Rectal smooth muscle tissue (tissue), 1 donor: ENCODE measurements around the gene B3GALT5.
A peak's percentile ranks its signal among the peaks of the same experiment; 100 is the strongest.

Source experiments
- H3K27ac ChIP-seq: one replicate; pipeline ENCODE4 v1.7.0; 2013; ENCODE audit warnings: low read depth, low read length, inconsistent platforms
- H3K27me3 ChIP-seq: one replicate; pipeline ENCODE4 v1.7.0; 2013; ENCODE audit warnings: low read length; ENCODE audit not compliant: control insufficient read depth, insufficient read depth
- H3K36me3 ChIP-seq: one replicate; pipeline ENCODE4 v1.7.0; 2013; ENCODE audit warnings: low read length; ENCODE audit not compliant: control insufficient read depth, insufficient read depth
- H3K4me1 ChIP-seq: one replicate; pipeline ENCODE4 v1.7.0; 2013; ENCODE audit warnings: low read length; ENCODE audit not compliant: control insufficient read depth, insufficient read depth
- H3K4me3 ChIP-seq: one replicate; pipeline ENCODE4 v1.7.0; 2013; ENCODE audit warnings: low read length
- H3K9ac ChIP-seq: one replicate; pipeline ENCODE4 v1.7.0; 2013; ENCODE audit warnings: low read length

The B3GALT5 gene

GRCh38 chr21:39664586-39664985 is 51.8 kb downstream of the B3GALT5 start:
- Histone ChIP-seq H3K9ac (no peak overlapping the region), H3K4me1 (peaks cover 12% of the 10 kb centered on the region), H3K27ac (no peak overlapping the region), H3K4me3 (no peak overlapping the region), H3K27me3 (no peaks in the 10 kb centered on the region), H3K36me3 (no peaks in the 10 kb centered on the region)

- no peaks in the 10 kb centered on the region for H3K36me3 ChIP-seq
- H3K9ac ChIP-seq = no peak overlapping the region
- H3K4me3 ChIP-seq = no peak overlapping the region
- H3K27ac ChIP-seq = no peak overlapping the region
- H3K27me3 ChIP-seq = no peaks in the 10 kb centered on the region
- peaks cover 7% of the 10 kb centered on the region for H3K4me1 ChIP-seq
Measured at GRCh38 chr21:39666026-39666425, 53.3 kb downstream of the B3GALT5 start.

DNA sequence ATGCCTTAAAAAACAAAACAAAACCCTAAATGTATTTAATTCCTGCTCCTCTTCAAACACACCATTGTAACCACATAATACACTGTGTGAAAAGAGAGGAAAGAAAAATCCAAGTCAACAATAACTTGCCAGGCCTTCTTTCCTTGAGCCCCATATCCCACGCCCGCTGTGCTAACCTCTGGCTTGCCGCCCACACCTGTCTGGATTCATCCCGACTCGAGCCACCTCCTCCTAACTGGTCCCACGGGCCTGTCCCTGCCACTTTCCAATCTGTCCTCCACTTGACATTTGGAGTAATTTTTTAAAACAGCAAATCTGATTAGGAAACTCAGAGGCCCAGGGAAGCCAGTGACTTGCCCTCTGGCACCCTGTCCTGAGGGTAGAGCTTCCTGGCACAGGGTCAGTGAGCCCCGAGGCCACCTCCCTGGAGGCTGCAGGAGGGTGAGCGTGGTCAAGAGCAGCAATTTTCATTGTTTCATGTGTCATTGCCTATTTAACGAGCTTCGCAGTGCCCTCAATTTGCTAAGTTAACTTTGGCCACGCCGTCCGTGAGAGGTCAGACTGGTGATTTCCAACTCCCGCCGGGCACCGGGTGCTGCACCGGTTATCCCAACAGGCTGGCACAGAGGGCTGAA is 54.1 kb downstream of the B3GALT5 start:
- Histone ChIP-seq H3K36me3 (no peaks in the 10 kb centered on the region), H3K27ac (no peak overlapping the region), H3K9ac (no peak overlapping the region), H3K4me3 (no peak overlapping the region), H3K27me3 (no peaks in the 10 kb centered on the region), H3K4me1 (peaks cover 6% of the 10 kb centered on the region)

DNA sequence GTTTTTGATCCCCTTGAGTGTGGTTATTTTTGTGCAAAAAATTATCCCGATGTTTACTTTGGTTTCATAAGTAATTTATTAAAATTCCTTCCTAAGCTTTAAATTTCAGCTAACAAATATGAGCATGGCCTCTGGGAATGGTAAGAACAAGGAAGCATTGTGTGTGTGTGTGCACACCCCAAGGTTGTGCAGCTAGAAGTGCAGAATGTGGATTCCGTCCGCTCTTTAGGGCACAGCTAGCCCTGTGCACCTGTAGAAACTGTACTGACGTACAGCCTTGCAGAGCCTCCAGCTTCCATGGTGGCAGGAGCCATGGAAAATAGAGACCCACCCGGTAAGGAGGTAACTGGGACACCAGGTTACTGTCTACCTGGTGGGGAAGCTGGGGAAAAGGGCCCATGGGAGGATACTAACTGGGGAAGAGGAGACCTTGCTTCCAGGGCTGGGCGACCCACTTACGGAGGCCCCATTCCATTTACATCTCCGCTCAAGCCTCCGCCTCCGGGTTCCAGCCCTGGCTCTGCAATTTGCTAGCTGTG is 54.7 kb downstream of the B3GALT5 start:
- Histone ChIP-seq H3K36me3 (no peaks in the 10 kb centered on the region), H3K4me3 (no peak overlapping the region), H3K27me3 (no peaks in the 10 kb centered on the region), H3K27ac (no peak overlapping the region), H3K4me1 (peaks cover 6% of the 10 kb centered on the region), H3K9ac (no peak overlapping the region)

GRCh38 chr21:39668369-39668768 is 55.6 kb downstream of the B3GALT5 start:
- H3K9ac ChIP-seq = no peak overlapping the region
- H3K27me3 ChIP-seq = no peaks in the 10 kb centered on the region
- H3K27ac ChIP-seq = no peak overlapping the region
- H3K36me3 ChIP-seq = no peaks in the 10 kb centered on the region
- H3K4me3 ChIP-seq = no peak overlapping the region
- peaks cover 6% of the 10 kb centered on the region for H3K4me1 ChIP-seq

DNA sequence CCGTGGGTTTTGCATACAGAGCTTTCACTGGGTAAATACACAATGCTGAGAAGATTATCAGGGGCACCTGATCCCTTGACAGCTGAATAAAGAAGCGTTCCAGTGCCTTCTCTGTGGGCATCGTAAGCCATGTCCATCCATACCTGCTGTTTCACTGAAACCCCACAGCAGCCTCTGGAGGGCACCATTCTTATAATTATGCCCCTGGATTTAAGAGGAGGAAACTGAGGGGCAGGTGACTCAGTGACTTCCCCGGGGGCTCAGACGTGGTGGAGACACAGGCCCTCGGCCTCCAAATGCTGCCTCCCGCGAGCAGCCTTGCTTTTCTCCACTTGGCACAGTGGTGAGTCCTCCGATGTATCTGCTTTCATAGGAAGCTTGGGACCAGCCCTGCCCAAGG is 56.7 kb downstream of the B3GALT5 start:
- H3K36me3 ChIP-seq = no peaks in the 10 kb centered on the region
- H3K9ac ChIP-seq = no peak overlapping the region
- H3K27ac ChIP-seq = no peak overlapping the region
- H3K4me3 ChIP-seq = no peak overlapping the region
- H3K4me1 ChIP-seq = peaks cover 9% of the 10 kb centered on the region
- H3K27me3 ChIP-seq = no peaks in the 10 kb centered on the region

DNA sequence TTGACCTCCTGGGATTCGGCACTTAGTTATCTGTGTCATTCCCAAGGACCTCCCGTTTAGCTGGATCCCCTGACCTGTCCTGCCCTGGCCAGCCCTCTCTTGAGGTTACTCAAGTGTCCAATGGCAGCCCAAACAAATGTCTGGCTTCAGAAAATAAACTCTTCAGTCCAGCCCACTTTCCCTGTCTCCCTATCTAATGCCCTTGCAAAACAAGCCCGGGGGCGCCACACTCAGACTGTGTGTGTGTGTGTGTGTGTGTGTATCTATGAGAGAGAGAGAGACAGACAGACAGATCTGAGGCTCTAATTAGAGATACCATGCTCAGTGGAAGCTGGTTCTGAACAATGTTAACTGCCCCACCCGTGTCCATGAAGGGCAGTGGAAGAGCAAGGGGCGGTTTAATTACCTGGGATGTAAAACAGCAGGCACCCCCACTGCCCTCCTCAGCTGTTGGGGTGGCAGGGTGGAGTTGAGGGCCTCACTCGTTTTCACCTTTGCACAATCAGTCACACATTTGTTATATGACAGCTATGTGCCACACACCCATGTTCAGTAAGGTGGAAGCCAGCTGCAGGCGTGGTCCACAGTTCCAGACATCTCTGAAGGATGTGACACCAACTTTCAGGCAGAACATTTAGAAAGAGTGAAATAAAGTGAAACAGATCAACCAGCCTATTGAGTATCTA is 57.4 kb downstream of the B3GALT5 start:
- no peaks in the 10 kb centered on the region for H3K27me3 ChIP-seq
- H3K9ac ChIP-seq = no peak overlapping the region
- peaks cover 15% of the 10 kb centered on the region for H3K4me1 ChIP-seq
- H3K36me3 ChIP-seq = no peaks in the 10 kb centered on the region
- no peak overlapping the region for H3K4me3 ChIP-seq
- H3K27ac ChIP-seq = no peak overlapping the region

DNA sequence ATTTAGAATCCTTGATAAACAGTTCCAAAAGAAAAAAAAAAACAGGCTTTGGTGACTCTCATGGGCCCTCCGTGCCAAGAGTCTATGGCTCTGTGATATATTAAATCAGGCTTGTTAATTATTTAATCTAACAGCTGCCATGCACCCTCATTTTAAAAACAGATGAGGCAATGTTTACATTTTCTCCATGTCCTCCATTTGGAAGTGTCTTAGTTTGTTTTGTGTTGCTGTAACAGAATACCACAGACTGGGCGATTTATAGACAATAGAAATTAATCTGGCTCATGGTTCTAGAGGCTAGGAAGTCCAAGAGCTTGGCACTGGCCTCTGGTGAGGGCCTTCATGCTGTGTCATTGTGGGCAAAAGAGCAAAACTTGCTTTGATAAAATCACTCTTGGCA is 58.0 kb downstream of the B3GALT5 start:
- Histone ChIP-seq H3K9ac (no peak overlapping the region), H3K36me3 (no peaks in the 10 kb centered on the region), H3K4me3 (no peak overlapping the region), H3K27me3 (no peaks in the 10 kb centered on the region), H3K4me1 (peaks cover 21% of the 10 kb centered on the region), H3K27ac (no peak overlapping the region)

- Histone ChIP-seq H3K36me3 (no peaks in the 10 kb centered on the region), H3K27ac (no peak overlapping the region), H3K27me3 (no peaks in the 10 kb centered on the region), H3K4me1 (peaks cover 26% of the 10 kb centered on the region), H3K4me3 (no peak overlapping the region), H3K9ac (no peak overlapping the region)
Measured at GRCh38 chr21:39671986-39672385, 59.2 kb downstream of the B3GALT5 start.

GRCh38 chr21:39673163-39673562 is 60.4 kb downstream of the B3GALT5 start:
- Histone ChIP-seq H3K4me1 (peaks cover 30% of the 10 kb centered on the region), H3K9ac (no peak overlapping the region), H3K4me3 (no peak overlapping the region), H3K36me3 (no peaks in the 10 kb centered on the region), H3K27me3 (no peaks in the 10 kb centered on the region), H3K27ac (no peak overlapping the region)

DNA sequence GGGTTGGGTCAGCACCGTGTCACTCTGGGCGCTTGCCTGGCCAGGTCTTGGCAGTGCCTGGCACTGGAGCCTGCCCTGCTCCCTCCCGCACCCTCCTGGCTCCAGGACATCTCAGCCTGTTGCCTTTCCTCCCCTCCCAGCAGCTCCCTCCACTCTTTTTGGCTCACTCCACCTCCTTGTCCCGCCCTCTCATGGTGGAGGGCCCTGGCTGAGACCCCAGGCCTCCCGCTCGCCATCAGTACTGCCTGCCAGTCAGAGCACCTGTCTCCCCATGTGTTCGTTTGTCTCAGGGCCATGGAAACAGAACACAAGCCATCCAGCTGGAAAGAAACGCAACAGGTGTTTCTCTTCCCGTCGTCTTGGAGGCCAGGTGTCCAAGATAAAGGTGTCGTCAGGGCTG is 61.0 kb downstream of the B3GALT5 start:
- Histone ChIP-seq H3K4me3 (no peak overlapping the region), H3K4me1 (peaks cover 30% of the 10 kb centered on the region), H3K27ac (peak overlapping the region; percentile 3), H3K9ac (no peak overlapping the region), H3K27me3 (no peaks in the 10 kb centered on the region), H3K36me3 (no peaks in the 10 kb centered on the region)

- Histone ChIP-seq H3K4me3 (no peak overlapping the region), H3K4me1 (peaks cover 30% of the 10 kb centered on the region), H3K27ac (peak overlapping the region; percentile 82), H3K9ac (no peak overlapping the region), H3K36me3 (no peaks in the 10 kb centered on the region), H3K27me3 (no peaks in the 10 kb centered on the region)
Measured at GRCh38 chr21:39674801-39675200, 62.1 kb downstream of the B3GALT5 start.

DNA sequence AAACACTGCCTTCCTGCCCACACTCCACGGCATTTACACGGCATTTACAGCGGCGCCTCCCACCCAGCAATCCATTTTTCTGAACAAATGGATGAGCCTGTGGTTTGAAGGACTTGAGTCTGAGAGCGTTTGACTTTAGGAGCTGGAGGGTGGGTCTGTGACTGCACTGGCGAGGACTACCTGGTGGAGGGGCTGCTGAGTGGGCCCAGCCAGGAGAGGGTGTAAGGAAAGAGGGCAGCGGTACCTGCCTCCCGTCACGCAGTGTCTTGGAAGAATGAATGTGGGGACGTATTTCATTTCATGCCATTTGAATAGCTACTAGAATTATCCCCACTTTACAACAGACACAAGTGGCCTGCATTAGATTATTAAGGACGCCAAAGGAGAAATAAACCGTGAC is 62.9 kb downstream of the B3GALT5 start:
- H3K4me1 ChIP-seq = peaks cover 26% of the 10 kb centered on the region
- no peaks in the 10 kb centered on the region for H3K27me3 ChIP-seq
- H3K27ac ChIP-seq = peak overlapping the region; percentile 82
- peak overlapping the region; percentile 20 for H3K4me3 ChIP-seq
- no peaks in the 10 kb centered on the region for H3K36me3 ChIP-seq
- H3K9ac ChIP-seq = no peak overlapping the region
